CD4-positive, alpha-beta T cell treated with Interleukin-17A for 4 hours (primary cell): ENCODE measurements around the gene CGB3.

Experiments
- DNase-seq: peaks from one replicate; pipeline ENCODE4 v3.0.0-alpha.2; 2020; ENCODE audit warnings: mixed read lengths

The CGB3 gene

GRCh38 chr19:48985711-48986110 is 38.4 kb downstream of the CGB3 start:
- no peak for DNase-seq

GRCh38 chr19:48982280-48982679 is 41.9 kb downstream of the CGB3 start:
- no peak for DNase-seq

DNA sequence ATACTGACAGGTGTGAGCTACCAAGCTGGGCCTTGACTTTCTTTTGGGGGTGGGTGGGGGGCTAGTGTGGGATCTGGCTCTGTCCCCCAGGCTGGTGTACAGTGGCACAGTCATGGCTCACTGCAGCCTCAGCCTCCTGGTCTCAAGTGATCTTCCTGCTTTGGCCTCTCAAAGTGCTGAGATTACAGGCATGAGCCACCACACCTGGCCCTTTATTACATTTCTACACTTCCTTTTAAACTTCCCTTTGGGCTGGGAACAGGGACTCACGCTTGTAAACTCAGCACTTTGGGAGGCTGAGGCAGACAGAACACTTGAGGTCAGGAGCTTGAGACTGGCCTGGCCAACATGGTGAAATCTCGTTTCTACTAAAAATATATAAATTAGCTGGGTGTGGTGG is 47.1 kb downstream of the CGB3 start:
- no peak for DNase-seq

GRCh38 chr19:48975947-48976847 is 47.9 kb downstream of the CGB3 start:
- peak; percentile 40 for DNase-seq
